LNCaP clone FGC (cell line): ENCODE measurements around the gene TIE1.

Experiments
- DNase-seq: peaks from one replicate; pipeline ENCODE4 v3.0.0-alpha.2; 2011; ENCODE audit warnings: low read depth
- H3K4me3 ChIP-seq: 2 replicates; pipeline ENCODE4 v1.5.1; 2011; ENCODE audit warnings: mild to moderate bottlenecking, low read depth, low read length, control low read depth
- TF ChIP-seq, protein P1 (sequence below): IDR thresholded peaks from 2 replicates; pipeline ENCODE4 v1.5.1; 2012; ENCODE audit warnings: mild to moderate bottlenecking; ENCODE audit not compliant: control insufficient read depth, insufficient read depth; ENCODE audit errors: extremely low read depth

TIE1 gene

DNA sequence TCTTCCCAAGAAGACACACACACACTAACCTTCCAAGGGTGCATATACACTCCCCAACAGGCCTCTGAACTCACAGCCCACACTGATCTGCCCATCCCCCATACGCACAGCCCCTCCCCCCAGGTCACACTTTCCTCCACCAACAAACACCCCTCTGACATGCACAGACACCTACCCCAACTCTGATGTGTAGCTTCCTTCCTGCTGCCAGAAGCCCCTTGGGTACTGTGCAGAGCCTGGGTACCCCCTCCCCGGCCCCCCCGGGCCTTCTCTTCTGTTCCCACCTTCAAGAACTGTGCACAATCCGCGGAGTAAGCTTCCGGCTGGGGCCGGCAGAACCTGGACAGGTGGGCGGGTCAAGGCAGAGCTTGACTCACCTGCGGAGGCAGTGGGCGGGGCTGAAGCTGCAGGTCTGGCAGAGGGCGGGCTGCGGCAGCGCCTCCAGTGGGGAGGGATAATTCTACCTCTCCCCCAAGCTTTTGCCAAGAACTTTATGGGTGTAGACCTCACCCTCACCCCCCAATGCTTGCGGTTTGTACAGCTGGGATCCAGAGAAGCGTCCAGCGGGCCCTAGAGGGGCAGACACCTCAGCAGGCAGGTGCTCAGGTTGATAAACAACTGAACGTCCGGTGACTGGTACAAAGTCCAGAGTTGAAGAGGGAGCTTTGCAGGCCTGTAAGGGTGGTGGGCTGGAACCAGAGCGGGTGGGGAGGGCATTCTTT is 15.4 kb upstream of the TIE1 start, which contains the start of gene C1orf210:
TSS of gene C1orf210 (minus strand) at position 313 of the 722 bp plus-strand sequence. CDS start 2,311 bp downstream, outside the sequence.
- TF ChIP-seq, protein P1, sequence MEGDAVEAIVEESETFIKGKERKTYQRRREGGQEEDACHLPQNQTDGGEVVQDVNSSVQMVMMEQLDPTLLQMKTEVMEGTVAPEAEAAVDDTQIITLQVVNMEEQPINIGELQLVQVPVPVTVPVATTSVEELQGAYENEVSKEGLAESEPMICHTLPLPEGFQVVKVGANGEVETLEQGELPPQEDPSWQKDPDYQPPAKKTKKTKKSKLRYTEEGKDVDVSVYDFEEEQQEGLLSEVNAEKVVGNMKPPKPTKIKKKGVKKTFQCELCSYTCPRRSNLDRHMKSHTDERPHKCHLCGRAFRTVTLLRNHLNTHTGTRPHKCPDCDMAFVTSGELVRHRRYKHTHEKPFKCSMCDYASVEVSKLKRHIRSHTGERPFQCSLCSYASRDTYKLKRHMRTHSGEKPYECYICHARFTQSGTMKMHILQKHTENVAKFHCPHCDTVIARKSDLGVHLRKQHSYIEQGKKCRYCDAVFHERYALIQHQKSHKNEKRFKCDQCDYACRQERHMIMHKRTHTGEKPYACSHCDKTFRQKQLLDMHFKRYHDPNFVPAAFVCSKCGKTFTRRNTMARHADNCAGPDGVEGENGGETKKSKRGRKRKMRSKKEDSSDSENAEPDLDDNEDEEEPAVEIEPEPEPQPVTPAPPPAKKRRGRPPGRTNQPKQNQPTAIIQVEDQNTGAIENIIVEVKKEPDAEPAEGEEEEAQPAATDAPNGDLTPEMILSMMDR = peak; percentile 55
- DNase-seq = peak; percentile 67
- H3K4me3 ChIP-seq = peak within 1 kb of the TSS; percentile 85

DNA sequence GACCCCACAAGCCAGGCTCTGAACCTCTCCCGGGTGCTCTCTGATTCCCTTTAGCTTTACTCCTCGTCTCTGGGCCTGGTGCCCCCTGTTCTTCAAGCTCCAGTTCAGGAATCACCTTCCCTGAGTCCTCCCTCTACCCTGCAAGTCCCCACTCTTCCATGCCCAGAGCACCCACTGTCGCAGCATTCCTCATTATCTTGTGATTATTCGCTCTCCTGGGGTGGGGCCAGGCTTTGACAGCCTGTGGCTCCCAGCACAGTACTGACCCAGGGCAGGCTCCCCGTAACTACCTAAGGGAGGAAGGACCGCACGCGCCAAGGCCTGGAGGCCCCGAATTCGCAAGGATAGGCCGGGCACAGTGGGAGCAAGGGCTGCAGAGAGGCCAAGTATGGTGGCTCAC is 14.7 kb upstream of the TIE1 start:
- TF ChIP-seq, protein P1 = no peak
- DNase-seq = no peak
- peak overlapping the region; percentile 85 for H3K4me3 ChIP-seq

DNA sequence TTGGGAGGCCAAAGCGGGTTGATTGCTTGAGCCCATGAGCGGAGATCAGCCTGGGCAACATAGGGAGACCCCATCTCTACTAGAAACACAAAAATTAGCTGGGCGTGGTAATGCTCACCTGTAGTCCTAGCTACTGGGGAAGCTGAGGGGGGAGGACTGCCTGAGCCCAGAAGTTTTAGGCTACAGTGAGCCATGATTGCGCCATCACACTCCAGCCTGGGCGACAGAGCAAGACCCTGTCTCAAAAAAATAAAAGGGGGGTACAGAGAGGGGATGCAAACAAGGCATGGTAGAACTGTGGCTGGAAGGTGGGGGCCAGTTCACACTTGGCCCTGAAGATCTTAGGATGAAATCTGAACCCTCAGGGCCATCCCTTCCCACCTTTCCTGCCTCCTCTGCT is 14.2 kb upstream of the TIE1 start:
- TF ChIP-seq, protein P1 = no peak
- no peak overlapping the region for H3K4me3 ChIP-seq
- no peak for DNase-seq

DNA sequence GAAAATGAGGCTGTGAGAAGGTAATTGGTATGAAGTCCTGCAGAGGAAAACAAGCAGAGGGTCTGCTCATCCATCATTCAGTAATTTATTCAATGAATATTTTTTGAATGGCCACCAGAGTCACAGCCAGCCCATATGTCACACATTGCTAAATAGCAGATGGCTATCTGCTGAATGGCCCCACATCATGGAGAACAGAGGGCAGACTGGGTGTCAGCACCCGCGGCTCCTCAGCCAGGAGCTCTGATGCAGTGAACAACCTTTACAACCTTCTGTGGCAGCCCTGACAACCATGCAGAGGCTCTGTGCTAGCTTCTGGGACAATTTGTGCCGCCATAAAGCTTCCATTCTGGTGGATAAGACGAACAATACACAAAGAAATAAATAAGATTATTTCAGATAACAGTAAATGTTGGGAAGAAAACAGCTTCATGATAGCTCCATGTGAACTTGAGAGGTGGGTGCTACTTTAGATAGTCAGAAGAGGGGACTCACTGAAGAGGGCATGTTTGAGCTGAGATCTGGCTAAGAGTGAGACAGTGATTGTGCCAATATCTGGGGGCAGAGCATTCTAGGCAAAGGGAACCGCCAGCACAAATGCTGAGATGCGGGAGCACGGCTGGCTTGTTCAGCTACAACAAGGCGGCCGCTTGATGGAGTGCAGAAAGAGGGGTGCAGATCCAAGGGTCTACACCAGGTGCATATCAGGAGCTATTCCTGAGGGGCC is 12.6 kb upstream of the TIE1 start:
- DNase-seq = no peak
- TF ChIP-seq, protein P1 = no peak
- H3K4me3 ChIP-seq = no peak overlapping the region

DNA sequence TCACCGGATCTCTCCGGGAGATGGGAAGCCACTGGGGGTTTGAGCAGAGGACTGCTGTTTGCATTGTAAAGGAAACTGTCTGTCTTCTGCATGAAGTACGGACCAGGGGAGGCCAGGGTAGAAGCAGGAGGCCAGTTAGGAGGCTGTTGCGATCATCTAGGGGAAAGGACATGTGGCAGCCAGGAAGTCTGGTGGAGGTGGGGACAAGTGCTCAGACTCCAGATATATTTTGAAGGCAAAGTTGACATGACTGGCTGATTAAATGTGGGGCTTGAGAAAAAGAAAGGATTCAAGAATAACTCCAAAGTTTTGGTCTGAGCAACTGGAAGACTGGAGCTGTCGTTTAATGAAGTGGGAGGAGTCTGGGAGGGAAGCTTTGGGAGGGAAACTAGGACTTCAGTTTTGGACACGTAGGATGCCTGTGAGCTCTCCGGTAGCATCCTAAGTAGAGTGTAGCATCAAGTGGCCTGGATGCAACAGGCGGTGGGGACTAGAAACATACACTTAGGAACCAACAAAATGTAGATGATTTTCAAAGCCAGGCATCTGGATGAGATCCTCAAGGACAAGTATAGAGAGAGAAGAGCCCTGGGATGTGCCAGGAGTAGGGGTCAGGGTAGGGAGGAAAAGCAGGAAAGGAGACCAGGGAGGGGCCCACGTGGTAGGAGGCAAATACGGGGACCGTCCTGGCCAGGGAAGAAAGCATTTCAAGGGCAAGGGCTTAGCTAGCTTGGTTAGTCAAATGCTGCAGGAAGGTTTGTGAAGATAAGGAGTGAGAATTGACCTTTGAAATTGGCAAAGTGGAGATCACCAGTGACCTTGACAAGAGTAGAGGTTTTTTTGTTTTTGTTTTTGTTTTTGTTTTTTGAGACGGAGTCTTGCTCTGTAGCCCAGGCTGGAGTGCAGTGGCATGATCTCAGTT is 11.7 kb upstream of the TIE1 start:
- no peak overlapping the region for H3K4me3 ChIP-seq
- TF ChIP-seq, protein P1 = no peak
- DNase-seq = no peak

DNA sequence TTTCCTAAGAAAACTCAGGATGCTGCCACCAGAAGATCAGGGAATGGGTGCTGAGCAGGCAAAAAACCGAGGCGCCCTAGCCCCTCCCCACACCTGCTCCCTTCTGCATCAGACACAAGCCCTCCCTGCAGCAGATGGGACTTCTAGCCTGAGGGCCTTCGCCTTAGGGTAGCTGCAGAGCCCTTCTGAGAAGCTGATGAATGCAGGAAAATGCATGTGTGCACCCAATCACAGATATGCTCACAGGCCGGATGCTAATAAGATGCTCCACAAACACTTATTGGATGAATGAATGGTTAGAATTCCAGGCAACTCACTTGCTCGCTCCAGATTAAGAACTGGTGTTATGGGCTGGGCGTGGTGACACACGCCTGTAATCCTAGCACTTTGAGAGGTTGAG is 8.6 kb upstream of the TIE1 start:
- no peak for DNase-seq
- TF ChIP-seq, protein P1 = no peak
- no peak overlapping the region for H3K4me3 ChIP-seq
